ENCODE measurements around the gene TIMM50.

The TIMM50 gene

GRCh38 chr19:39539165-39539517 is 58.5 kb downstream of the TIMM50 start:
- DNase-seq = no peak

- DNase-seq = peak; percentile 93
These were observed 59.1 kb downstream of the TIMM50 start, which contains the start of gene EID2 for GRCh38 chr19:39539518-39540332. EID2 (minus strand) TSS chr19:39540161; CDS start chr19:39540079, 82 bp downstream.

- no peak for DNase-seq
These were observed 59.7 kb downstream of the TIMM50 start for GRCh38 chr19:39540333-39540673.

Data from activated naive CD4-positive, alpha-beta T cell treated with Interleukin-2 at 50 U/mL for 16 hours (primary cell).